Measurements from ENCODE around the gene CYTH4.
"Not testable (repeated sequence)": the region's sequence is repeated elsewhere in the genome, so short reads cannot be mapped to it uniquely, and the experiment has no call there.

The CYTH4 gene

DNA sequence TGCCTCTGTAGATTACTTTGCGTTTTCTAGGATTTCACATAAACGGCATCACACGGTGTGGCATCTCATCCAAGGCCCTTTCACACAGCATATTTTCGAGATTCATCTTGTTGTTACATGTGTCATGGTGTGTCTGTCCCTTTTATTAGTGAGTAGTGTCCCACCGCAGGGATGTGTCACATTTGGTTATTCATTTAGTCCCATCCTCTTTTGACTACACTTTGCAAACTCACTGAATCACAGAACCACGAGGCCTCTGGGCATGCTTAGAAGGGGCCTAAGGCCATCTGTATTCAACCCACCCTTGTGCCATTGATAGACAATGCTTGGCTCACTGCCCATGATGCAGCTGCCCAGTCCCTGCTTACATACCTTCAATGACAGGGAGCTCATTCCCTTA lies 34.1 kb upstream of the CYTH4 start:
- no peak for DNase-seq (ENCODE audit: low read depth)

- no peak for DNase-seq (ENCODE audit: low read depth)
Observed at GRCh38 chr22:37249986-37250385, 32.3 kb upstream of the CYTH4 start.

GRCh38 chr22:37251836-37252235 lies 30.5 kb upstream of the CYTH4 start:
- not testable (repeated sequence) for DNase-seq (ENCODE audit: low read depth)

DNA sequence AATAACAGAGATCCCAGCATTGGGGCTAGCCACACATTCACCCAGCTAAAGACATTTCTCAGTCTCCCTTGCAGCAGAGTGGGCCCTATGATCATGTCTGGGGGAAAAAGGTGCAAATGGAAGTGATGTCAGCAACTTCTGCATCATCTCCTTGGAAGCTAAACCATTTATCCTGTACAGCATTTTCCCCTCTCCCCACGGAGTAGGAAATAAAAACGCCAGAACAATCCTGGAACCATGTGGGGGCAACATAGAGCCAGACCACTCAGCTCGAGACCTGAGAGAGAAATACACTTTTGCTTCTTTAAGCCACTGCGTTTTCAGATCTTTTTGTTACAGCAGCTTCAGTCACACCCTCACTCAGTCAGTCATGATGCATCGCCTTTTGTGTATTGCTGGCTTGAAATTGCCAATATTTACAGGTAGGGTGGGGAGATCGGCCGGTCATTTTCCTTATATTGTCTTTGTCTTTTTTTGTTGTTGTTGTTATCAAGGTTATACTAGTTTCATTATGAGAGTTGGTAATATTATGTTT lies 29.1 kb upstream of the CYTH4 start:
- no peak for DNase-seq (ENCODE audit: low read depth)

DNA sequence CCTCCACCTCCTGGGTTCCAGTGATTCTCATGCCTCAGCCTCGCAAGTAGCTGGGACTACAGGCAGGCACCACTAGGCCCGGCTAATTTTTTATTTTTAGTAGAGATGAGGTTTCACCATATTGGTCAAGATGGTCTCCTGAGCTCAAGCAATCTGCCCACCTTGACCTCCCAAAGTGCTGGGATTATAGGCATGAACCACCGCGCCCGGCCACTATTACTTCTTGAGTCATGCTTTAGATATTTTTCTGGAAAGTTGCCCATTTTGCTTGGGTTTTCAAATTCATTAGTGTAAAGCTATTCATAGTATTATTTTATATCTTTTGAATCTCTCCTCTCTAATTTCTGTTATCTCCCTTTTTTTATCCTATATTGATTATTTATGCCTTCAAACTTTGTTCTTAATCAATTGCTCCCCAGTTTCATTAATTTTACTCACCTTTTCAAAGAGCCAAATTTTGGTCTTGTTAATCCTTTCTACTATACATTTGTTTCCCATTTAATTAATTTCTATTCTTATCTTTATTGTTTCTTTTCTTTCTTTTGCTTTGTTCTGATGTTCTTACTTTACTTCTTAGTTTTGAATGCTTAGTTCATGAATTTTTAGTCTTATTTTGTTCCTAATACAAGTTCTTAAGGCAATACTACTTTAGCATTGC lies 28.0 kb upstream of the CYTH4 start:
- DNase-seq (ENCODE audit: low read depth): no peak

DNA sequence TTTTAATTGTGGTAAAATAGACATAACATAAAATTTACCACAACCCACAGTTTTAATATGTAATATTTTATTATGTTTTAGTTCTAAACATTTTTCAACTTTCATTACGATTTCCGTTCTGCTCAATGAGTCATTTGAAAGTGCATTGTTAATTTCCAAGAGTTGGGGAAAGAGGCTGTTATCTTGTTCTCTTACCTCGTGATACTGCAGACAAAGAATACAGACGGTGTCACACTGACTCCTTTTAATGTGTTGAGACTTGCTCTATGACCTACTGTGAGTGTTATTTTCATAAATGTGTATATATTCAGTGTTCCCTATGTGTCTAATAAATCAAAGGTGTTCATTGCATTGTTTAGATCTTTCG lies 27.5 kb upstream of the CYTH4 start:
- DNase-seq (ENCODE audit: low read depth): no peak

- DNase-seq (ENCODE audit: low read depth): no peak
Observed at GRCh38 chr22:37255558-37256006, 26.7 kb upstream of the CYTH4 start.

DNA sequence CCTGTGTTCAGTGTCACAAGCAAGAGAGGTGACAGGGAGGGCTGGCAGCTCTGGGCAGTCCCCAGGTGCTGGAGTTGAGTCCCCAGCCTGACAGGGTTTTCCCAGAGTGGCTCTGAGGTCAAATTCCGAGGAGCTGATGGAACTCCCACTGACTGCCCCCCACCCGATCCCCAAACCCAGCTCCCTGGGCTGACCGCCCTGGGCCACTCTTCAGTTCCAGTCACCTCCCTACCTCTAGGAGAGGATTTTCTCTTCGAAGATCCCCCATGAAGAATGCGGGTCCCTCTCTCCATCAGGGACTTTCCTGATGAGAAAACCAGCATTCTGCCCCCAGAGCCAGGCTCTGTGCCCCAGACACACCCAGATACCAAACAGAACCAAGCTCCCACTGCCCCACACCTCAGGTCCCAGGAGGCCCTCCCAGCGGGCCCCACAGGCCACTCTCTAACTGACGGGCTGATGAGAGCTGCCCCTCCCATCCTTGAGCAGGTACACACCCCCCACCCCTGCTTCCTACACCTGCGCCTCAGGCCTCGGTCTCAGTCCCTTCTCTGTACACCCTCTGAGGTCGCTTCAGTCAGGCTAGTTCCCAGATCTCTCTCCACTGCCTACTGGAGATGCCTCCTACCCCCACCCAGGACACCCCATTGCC lies 26.1 kb upstream of the CYTH4 start:
- no peak for DNase-seq (ENCODE audit: low read depth)

DNA sequence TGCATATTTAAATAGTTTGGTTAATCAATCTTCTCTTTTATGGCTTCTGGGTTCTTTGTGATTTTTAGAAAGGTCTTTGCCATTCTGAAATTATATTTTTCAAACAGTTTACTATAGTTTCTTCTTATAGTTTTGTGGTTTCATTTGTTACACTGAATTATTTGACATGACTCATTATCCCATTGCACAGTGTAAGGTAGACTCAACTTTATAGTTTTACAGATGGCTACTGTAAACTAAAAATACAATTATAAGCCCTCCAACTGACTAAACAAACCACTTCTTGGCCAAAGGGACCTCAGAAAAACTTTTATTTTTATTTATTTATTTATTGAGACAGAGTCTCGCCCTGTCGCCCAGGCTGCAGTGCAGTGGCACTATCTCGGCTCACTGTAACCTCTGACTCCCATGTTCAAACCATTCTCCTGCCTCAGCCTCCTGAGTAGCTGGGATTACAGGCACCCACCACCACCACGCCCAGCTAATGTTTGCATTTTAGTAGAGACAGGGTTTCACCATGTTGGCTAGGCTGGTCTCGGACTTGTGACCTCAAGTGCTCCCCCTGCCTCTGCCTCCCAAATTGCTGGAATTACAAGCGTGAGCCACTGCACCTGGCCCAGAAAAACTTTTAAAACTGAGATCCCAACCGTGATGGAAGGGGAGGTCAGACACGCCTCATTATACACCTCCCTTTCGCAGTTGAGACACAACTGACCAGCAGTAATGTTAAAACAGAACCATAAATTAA lies 24.1 kb upstream of the CYTH4 start:
- DNase-seq (ENCODE audit: low read depth): no peak

- DNase-seq (ENCODE audit: low read depth): no peak
Observed at GRCh38 chr22:37258753-37259401, 23.4 kb upstream of the CYTH4 start.

GRCh38 chr22:37259540-37260029 lies 22.7 kb upstream of the CYTH4 start:
- DNase-seq (ENCODE audit: low read depth): no peak

- DNase-seq (ENCODE audit: low read depth): no peak
Observed at GRCh38 chr22:37260155-37260795, 22.0 kb upstream of the CYTH4 start.

- peak; percentile 35 for DNase-seq (ENCODE audit: low read depth)
Observed at GRCh38 chr22:37260901-37261336, 21.4 kb upstream of the CYTH4 start.

- no peak for DNase-seq (ENCODE audit: low read depth)
Observed at GRCh38 chr22:37262346-37262745, 20.0 kb upstream of the CYTH4 start.

DNA sequence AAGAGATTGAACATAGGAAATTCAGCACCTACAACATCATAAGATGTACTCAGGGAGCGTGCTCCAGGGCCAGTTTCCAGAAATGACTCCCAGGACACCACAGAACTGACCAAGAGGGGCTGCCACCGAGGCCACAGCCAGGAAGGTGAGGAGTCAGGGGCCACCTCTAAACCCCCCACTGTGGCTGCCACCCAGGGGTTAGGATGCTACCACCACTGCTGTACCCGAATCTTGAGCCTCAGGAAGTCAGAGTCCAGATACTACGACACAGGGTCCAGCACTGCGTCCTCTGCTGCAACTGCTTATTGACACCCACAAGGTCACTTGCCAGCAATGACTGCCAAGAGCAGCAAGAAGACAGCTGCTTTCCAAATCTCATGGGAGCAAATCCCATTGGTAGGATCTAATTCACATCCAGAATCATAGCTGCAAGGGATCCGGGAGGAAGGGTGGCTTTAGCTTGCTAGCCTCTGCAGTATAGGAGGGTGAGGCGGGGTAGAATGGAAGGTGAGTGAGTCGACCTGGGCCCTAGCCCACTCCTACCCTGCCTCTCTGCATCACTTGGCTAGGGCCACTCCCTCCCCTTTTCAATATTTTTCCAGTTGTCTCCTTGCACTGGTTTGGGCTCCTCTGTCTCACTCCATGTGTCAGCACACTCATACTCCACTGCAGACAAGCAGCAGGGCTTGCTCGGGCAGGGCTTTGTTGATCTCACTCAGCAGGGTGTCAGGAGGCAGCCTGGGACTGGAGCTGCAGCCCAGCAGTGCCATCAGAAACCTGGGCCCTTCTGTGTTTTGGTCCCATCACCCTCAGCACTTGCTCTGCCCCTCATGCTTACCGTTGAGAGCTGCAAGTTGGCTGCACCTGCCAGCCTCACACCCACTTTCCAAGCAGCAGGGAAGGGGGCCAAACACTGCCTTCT lies 18.1 kb upstream of the CYTH4 start:
- DNase-seq (ENCODE audit: low read depth): no peak

- DNase-seq (ENCODE audit: low read depth): no peak
Observed at GRCh38 chr22:37266581-37267134, 15.7 kb upstream of the CYTH4 start.

DNA sequence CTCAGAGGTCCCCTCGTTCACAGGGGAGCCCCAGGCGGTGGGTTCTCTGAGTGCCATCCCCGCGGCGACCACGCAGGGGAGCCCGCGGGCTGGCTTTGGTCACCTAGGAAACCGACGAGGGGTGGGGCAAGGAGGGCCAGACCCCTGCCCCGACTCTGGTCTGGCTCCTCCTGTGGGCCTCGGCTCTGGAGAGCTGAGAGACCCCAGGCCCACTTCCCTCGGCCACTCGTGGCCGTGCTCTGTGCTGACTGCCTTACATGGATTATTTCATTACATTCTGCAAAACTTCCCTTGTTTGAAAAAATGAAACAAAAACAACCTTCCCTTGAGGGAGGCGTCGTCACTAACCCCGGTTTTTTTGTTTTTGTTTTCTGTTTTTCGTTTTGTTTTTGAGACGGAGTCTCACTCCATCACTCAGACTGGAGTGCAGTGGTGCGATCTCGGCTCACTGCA lies 15.1 kb upstream of the CYTH4 start:
- DNase-seq (ENCODE audit: low read depth): peak; percentile 61

GRCh38 chr22:37267661-37268413 lies 14.5 kb upstream of the CYTH4 start:
- DNase-seq (ENCODE audit: low read depth): no peak

- DNase-seq (ENCODE audit: low read depth): no peak
Observed at GRCh38 chr22:37269936-37270678, 12.2 kb upstream of the CYTH4 start.

Measured in activated T-helper 1 cell treated with Interleukin-2 at 50 U/mL for 16 hours (primary cell).